AG09319 (cell line): ENCODE data around the gene PDE4D.

Source experiments
- DNase-seq: peaks from one replicate; pipeline ENCODE4 v3.0.0-alpha.2; 2010; ENCODE audit warnings: low read depth; ENCODE audit errors: extremely low read depth
- CTCF ChIP-seq: IDR thresholded peaks from 2 replicates; pipeline ENCODE4 v1.5.1; 2011; ENCODE audit warnings: low read depth, mild to moderate bottlenecking, inconsistent platforms, low read length, moderate library complexity

PDE4D gene

GRCh38 chr5:59005934-59006701, 887.4 kb downstream of the PDE4D start:
- TF ChIP-seq CTCF: no peak
- no peak for DNase-seq

- DNase-seq: no peak
- TF ChIP-seq CTCF: no peak
Measured at GRCh38 chr5:59003641-59004040, 889.9 kb downstream of the PDE4D start.

- TF ChIP-seq CTCF: no peak
- DNase-seq: no peak
Measured at GRCh38 chr5:59003124-59003523, 890.4 kb downstream of the PDE4D start.

GRCh38 chr5:59002162-59002825, 891.2 kb downstream of the PDE4D start:
- DNase-seq: no peak
- TF ChIP-seq CTCF: no peak

GRCh38 chr5:59001716-59002115, 891.8 kb downstream of the PDE4D start:
- TF ChIP-seq CTCF: no peak
- DNase-seq: no peak

GRCh38 chr5:59001154-59001553, 892.4 kb downstream of the PDE4D start:
- DNase-seq: peak; percentile 31
- no peak for TF ChIP-seq CTCF

- no peak for TF ChIP-seq CTCF
- no peak for DNase-seq
Measured at GRCh38 chr5:59000211-59000610, 893.3 kb downstream of the PDE4D start.
